GM12875 (cell line): ENCODE measurements around the gene SLC35E2B.
A peak's percentile ranks its signal among the peaks of the same experiment; 100 is the strongest.

Source experiments
- H3K4me3 ChIP-seq: one replicate; pipeline ENCODE4 v1.5.1; 2011; ENCODE audit warnings: low read depth, low read length, control low read depth
- CTCF ChIP-seq: IDR thresholded peaks from 2 replicates; pipeline ENCODE4 v1.5.1; 2011; ENCODE audit warnings: low read depth, mild to moderate bottlenecking, control low read depth, inconsistent platforms, low read length, moderate library complexity, borderline replicate concordance; ENCODE audit not compliant: insufficient read depth

Gene SLC35E2B

GRCh38 chr1:1629430-1630190 is 63.0 kb downstream of the SLC35E2B start:
- no peak for TF ChIP-seq CTCF
- H3K4me3 ChIP-seq = peak overlapping the region; percentile 43

- TF ChIP-seq CTCF = no peak
- H3K4me3 ChIP-seq = peak overlapping the region; percentile 43
These were observed 63.7 kb downstream of the SLC35E2B start for GRCh38 chr1:1628754-1629429.

GRCh38 chr1:1627829-1628753 is 64.5 kb downstream of the SLC35E2B start:
- no peak for TF ChIP-seq CTCF

GRCh38 chr1:1627261-1627828 is 65.2 kb downstream of the SLC35E2B start:
- H3K4me3 ChIP-seq = no peak overlapping the region
- TF ChIP-seq CTCF = no peak

More at GRCh38 chr1:1627829-1628753, 64.5 kb downstream of the SLC35E2B start:
- H3K4me3 ChIP-seq = no peak overlapping the region

GRCh38 chr1:1626207-1627141 is 66.1 kb downstream of the SLC35E2B start:
- TF ChIP-seq CTCF = no peak
- H3K4me3 ChIP-seq = no peak overlapping the region

GRCh38 chr1:1625824-1626206 is 66.8 kb downstream of the SLC35E2B start:
- no peak overlapping the region for H3K4me3 ChIP-seq
- no peak for TF ChIP-seq CTCF
